Measurements from ENCODE around the gene FOXO3. TPM values are rescaled to one million over a fixed set of nuclear protein-coding genes. Genes with fewer than 3 reads are reported as not detected.
A peak's percentile ranks its signal among the peaks of the same experiment; 100 is the strongest.

Gene FOXO3
- total and polyA plus RNA-seq, 2 of the 8 experiments (the other 6 are each of a cell fraction or from before 2014, with no cell fraction given), result 13.1 to 19.3 TPM

- Histone ChIP-seq H3K56ac (replicated peaks; ENCODE audit: insufficient read length, low read depth, low read length) (no peak overlapping the region), H3K23me2 (ENCODE audit: low read depth, low read length) (no peaks in the 10 kb centered on the region), H3K27ac (ENCODE audit: low read depth, low read length) (no peak overlapping the region), H3K79me1 (ENCODE audit: low read depth, low read length) (no peaks in the 10 kb centered on the region), H2BK20ac (ENCODE audit: low read length) (no peak overlapping the region), H3K18ac (ENCODE audit: extremely low read depth, low read length) (no peak overlapping the region), H2BK15ac (ENCODE audit: low read length) (no peak overlapping the region), H2AK5ac (ENCODE audit: low read depth, low read length) (peak overlapping the region; percentile 14; the same call in 1 of the 2 replicates), H3K36me3 (ENCODE audit: control insufficient read depth in 2 of 4, insufficient read depth in 4 of 4, low read length in 3 of 4) (no peaks in the 10 kb centered on the region), H2BK120ac (replicated peaks; ENCODE audit: low read depth, low read length) (no peak overlapping the region), H3K79me2 (ENCODE audit: control insufficient read depth in 1 of 2, insufficient read depth in 2 of 2, low read length in 2 of 2) (no peaks in the 10 kb centered on the region), H4K8ac (ENCODE audit: extremely low read depth, insufficient read depth, low read length) (no peak overlapping the region), H3K4me1 (replicated peaks in 1 of 4; ENCODE audit: control insufficient read depth in 3 of 4, insufficient read depth in 4 of 4, low read length in 3 of 4) (0 out of 7 replicates have a peak, but pooled peaks cover 0 to 2% (median 0%) of the 10 kb centered on the region in 4 experiments), H2BK5ac (ENCODE audit: low read depth, low read length) (no peak overlapping the region), H4K91ac (replicated peaks; ENCODE audit: insufficient read length, low read length) (no peak overlapping the region), H3K27me3 (replicated peaks in 1 of 4; ENCODE audit: control insufficient read depth in 3 of 4, extremely low read depth in 1 of 4, insufficient read depth in 3 of 4, low read length in 3 of 4) (no peaks in the 10 kb centered on the region), H2BK12ac (ENCODE audit: low read depth, low read length) (no peak overlapping the region), H3K4me2 (ENCODE audit: insufficient read depth in 1 of 2, low read depth in 2 of 2, low read length in 2 of 2) (no peak overlapping the region), H3K4me3 (ENCODE audit: extremely low read depth in 1 of 4, insufficient read depth in 2 of 4, low read depth in 3 of 4, low read length in 4 of 4) (no peak overlapping the region), H3K4ac (replicated peaks; ENCODE audit: insufficient read length, low read depth, low read length) (no peak overlapping the region), H3K9ac (replicated peaks in 1 of 4; ENCODE audit: extremely low read depth in 1 of 4, low read depth in 3 of 4, low read length in 3 of 4) (no peak overlapping the region), H4K20me1 (replicated peaks in 1 of 2; ENCODE audit: control insufficient read depth in 1 of 2, insufficient read depth in 2 of 2, low read length in 2 of 2) (no peaks in the 10 kb centered on the region), H3K9me3 (ENCODE audit: insufficient read depth in 2 of 2, low read depth in 1 of 2, low read length in 1 of 2) (no peaks in the 10 kb centered on the region), H3K14ac (ENCODE audit: insufficient read length) (no peak overlapping the region), H2AFZ (ENCODE audit: low read length) (no peak overlapping the region; the same call in 1 of the 2 replicates), H4K5ac (ENCODE audit: insufficient read length, low read depth, low read length) (no peak overlapping the region), H3K23ac (ENCODE audit: insufficient read length) (no peak overlapping the region)
- FAIRE-seq (peak; percentile 93), DNase-seq (ENCODE audit: low read depth in 1 of 2, low spot score in 2 of 2) (no peak)
- WGBS, 2 experiments (ENCODE audit: extremely low coverage in 1 of 2, insufficient coverage in 1 of 2, insufficient read length in 1 of 2, insufficient replicate concordance in 2 of 2, low coverage in 1 of 2, low lambda C conversion rate in 2 of 2, missing lambda C conversion rate in 1 of 2), result 72% methylated on average over 7 of the region's 7 CpGs; no CpG with 5 or more reads in 1 of the 2 experiments
- POLR2A ChIA-PET (ENCODE audit: partially characterized antibody), result no interaction called here
- CTCF ChIA-PET (ENCODE audit: partially characterized antibody), result interaction anchor here (0.6 to 1.8 kb wide), 6 partner anchors 15 to 395 kb away, joined by 3 to 5 read pairs (median 3); no protein-coding TSS in a partner anchor
- TF ChIP-seq CHD1 (IDR thresholded peaks at IDR 0.05; ENCODE audit: low read depth, low read length) (no peak), JUND (IDR thresholded peaks at IDR 0.05; ENCODE audit: low read length) (no peak), TEAD4 (IDR thresholded peaks at IDR 0.05; ENCODE audit: low read depth, low read length) (0 out of 2 replicates have a peak, but pooled peaks have one; percentile 49), ZNF274 (IDR thresholded peaks at IDR 0.05; ENCODE audit: borderline replicate concordance, extremely low read depth, low read length) (no peak), CTCF (IDR thresholded peaks at IDR 0.05; ENCODE audit: control extremely low read depth in 1 of 3, insufficient read depth in 1 of 3, low read depth in 1 of 3, low read length in 3 of 3) (peak in 2 of 3 experiments; percentile 68 to 80; a peak in 3 of 4 replicates), JUN (IDR thresholded peaks at IDR 0.05; ENCODE audit: low read depth, low read length) (no peak), SIRT6 (IDR thresholded peaks at IDR 0.05; ENCODE audit: low read length) (no peak), RFX5 (IDR thresholded peaks at IDR 0.05; ENCODE audit: borderline replicate concordance, low read depth, low read length) (no peak), CTBP2 (IDR thresholded peaks at IDR 0.05; ENCODE audit: borderline replicate concordance, insufficient read depth, insufficient read length, low read length) (no peak), FOSL1 (IDR thresholded peaks at IDR 0.05; ENCODE audit: insufficient read depth, low read depth, low read length) (no peak), RAD21 (IDR thresholded peaks at IDR 0.05 in 1 of 2, conservative IDR thresholded peaks at IDR 0.05 in 1 of 2; ENCODE audit: low read depth in 2 of 2, low read length in 2 of 2) (peak; percentile 90)
Observed at GRCh38 chr6:108526739-108527174, 34.0 kb upstream of the FOXO3 start.
